T-helper 17 cell (primary cell): ENCODE measurements around the gene ANKRD42. TPM values are rescaled to one million over a fixed set of nuclear protein-coding genes. Genes with fewer than 3 reads are reported as not detected.
A peak's percentile ranks its signal among the peaks of the same experiment; 100 is the strongest.
"Not testable (repeated sequence)": the region's sequence is repeated elsewhere in the genome, so short reads cannot be mapped to it uniquely, and the experiment has no call there.

ENCODE experiments used
- ATAC-seq: fragments of 150-1000 bp; cut with Tn5 transposase; 2 replicates; pipeline ENCODE4 v1.10.0; 2021; ENCODE audit warnings: mild to moderate bottlenecking, moderate library complexity
- DNase-seq, 3 donors: peaks; one replicate each; pipeline versions ENCODE4 v3.0.0 to v3.0.0-alpha.2; 2020 to 2021
- H3K9me3 ChIP-seq: one replicate; pipeline ENCODE4 v1.7.0; 2013; ENCODE audit warnings: low read length, mild to moderate bottlenecking; ENCODE audit not compliant: control insufficient read depth, poor library complexity, severe bottlenecking
- H3K27ac Mint-ChIP-seq: one replicate; pipeline ENCODE4 v1.8.0; 2022; ENCODE audit warnings: mild to moderate bottlenecking, moderate library complexity, mixed read lengths
- H3K27me3 Mint-ChIP-seq: one replicate; pipeline ENCODE4 v1.8.0; 2022; ENCODE audit warnings: mixed read lengths
- H3K36me3 Mint-ChIP-seq: one replicate; pipeline ENCODE4 v1.8.0; 2022; ENCODE audit warnings: low read depth, mixed read lengths
- H3K4me1 Mint-ChIP-seq: one replicate; pipeline ENCODE4 v1.8.0; 2022; ENCODE audit warnings: mild to moderate bottlenecking, mixed read lengths
- H3K4me3 Mint-ChIP-seq: one replicate; pipeline ENCODE4 v1.8.0; 2022; ENCODE audit warnings: mild to moderate bottlenecking, moderate library complexity, mixed read lengths
- total RNA-seq, 4 donors: library from RNA in 2 of 4; stranded (reverse) in 2 of 4; gene quantifications; one replicate each; pipeline ENCODE4 v1.2.3 and lab custom pipeline; 2022 to 2026

Gene ANKRD42
- total RNA-seq, 2 donors from 2014 or later: 7.5 to 10.3 TPM

DNA sequence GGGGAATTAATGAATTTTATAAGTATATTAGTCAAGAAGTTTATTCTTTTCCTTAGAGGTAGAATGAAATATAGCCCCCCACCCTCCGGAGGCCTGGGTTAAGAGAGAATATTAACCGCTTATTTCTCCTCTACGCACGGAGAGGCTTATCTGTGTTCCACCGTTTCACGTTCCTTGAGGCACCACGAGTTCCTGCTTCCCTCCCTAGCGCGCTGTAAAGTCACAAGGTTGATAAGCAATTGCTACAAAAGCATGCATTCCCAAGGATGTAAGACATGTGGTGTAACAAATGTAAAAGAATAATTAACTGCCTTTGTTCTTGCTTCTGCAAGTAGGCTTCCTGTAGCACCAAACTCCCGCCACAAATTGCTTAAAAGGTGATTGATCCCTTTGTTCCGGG lies 1.5 kb upstream of the ANKRD42 start:
- Mint-ChIP-seq H3K27ac (peak overlapping the region; percentile 100), H3K4me3 (peak overlapping the region; percentile 99), H3K36me3 (peaks cover 9% of the 10 kb centered on the region), H3K4me1 (peaks cover 55% of the 10 kb centered on the region), H3K27me3 (no peaks in the 10 kb centered on the region)
- no peaks in the 10 kb centered on the region for H3K9me3 ChIP-seq
- no peak for DNase-seq
- no peak for ATAC-seq

DNA sequence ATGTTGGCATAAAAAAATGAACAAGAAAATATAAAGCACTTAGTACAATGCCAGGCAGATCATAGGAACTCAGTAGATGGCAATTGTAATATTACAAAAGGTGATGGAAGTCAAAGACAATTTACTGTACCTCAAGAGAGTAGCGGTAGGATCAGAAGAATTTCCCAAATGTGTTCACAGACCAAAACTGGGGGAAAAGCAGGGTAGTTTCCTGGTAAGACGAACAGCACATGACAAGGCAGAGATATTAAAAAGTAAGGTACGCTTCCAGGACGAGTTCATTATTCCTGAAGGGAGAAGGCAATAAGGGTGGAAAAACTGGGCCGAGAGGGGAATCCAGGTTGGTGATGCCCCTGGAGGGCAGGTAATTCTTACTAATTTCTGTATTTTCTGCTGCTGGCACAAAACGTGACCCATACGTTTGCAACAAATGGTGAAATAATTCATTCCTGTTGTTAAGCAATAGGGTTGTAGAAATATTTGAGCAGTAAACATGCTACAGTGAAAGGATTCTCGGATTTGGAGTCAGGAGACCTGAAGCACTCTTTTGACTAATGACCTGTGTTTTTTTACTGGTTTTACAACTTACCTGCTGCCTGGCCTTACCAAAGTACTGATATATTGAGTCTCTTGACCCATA lies 786 bp upstream of the ANKRD42 start:
- DNase-seq (no peak), ATAC-seq (no peak)
- no peaks in the 10 kb centered on the region for H3K27me3 Mint-ChIP-seq
- peaks cover 53% of the 10 kb centered on the region for H3K4me1 Mint-ChIP-seq
- no peaks in the 10 kb centered on the region for H3K9me3 ChIP-seq
- H3K27ac Mint-ChIP-seq: peak overlapping the region; percentile 100
- H3K36me3 Mint-ChIP-seq: peaks cover 9% of the 10 kb centered on the region
- peak overlapping the region; percentile 99 for H3K4me3 Mint-ChIP-seq

DNA sequence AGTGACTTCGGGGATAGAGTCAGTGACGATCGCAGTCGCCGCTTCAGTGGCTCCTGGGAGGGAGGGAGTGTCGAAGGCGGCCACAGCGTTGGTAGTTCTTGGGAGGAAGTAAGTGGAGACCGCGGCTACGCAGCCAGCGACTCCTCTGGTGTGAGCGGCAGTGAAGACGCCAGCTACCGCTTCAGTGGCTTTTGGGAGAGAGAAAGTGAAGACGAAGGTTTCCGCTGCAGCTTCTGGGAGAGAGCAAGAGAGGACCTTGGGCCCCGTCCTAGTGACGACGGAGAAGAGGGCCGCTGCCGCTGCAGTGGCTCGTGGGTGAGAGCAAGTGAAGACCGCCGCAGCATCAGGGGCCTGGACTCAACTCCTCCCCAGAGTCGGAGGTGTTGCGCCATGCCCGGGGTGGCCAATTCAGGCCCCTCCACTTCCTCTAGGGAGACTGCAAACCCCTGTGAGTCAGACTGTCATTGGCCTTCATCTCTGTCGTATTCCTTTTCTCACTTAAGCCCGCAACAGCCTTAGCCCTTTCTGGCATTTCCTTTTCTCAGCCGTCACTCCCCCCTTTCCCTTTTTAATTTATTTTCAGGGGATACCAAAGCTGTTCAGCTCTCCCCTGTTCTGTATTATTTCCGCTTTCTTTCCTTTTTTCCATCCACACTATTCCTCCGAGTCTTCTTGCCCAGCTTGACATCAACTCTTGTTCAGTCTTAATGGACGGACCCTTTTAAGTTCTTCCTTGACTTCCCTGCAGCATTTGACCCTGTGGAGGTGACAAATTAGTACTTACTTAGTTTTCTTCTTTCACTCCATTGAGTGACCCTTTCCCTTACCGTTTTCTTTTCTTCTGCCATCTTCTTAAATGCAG lies 1.0 kb downstream of the ANKRD42 start:
- H3K27ac Mint-ChIP-seq: peak overlapping the region; percentile 100
- no peaks in the 10 kb centered on the region for H3K27me3 Mint-ChIP-seq
- peak; percentile 72 for ATAC-seq
- peaks cover 53% of the 10 kb centered on the region for H3K4me1 Mint-ChIP-seq
- H3K9me3 ChIP-seq: no peaks in the 10 kb centered on the region
- peak overlapping the region; percentile 99 for H3K4me3 Mint-ChIP-seq
- DNase-seq: peak; percentile 36 to 49 (median 43)
- peaks cover 9% of the 10 kb centered on the region for H3K36me3 Mint-ChIP-seq

DNA sequence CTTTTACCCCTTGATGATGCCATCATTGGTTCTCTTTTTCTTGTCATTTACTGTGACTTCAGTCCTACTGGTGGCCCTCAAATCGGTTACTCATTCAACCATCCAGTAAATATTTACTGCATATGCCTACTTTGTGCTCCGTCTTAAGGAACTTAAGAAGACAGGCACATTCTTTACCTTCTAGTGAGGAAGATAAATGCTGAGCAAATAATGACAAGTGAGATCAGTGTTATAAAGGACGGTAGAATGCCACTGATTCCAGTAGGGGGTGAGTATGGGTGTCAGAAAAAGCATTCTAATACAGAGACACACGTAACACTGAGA lies 1.6 kb downstream of the ANKRD42 start:
- peaks cover 53% of the 10 kb centered on the region for H3K4me1 Mint-ChIP-seq
- peaks cover 12% of the 10 kb centered on the region for H3K36me3 Mint-ChIP-seq

DNA sequence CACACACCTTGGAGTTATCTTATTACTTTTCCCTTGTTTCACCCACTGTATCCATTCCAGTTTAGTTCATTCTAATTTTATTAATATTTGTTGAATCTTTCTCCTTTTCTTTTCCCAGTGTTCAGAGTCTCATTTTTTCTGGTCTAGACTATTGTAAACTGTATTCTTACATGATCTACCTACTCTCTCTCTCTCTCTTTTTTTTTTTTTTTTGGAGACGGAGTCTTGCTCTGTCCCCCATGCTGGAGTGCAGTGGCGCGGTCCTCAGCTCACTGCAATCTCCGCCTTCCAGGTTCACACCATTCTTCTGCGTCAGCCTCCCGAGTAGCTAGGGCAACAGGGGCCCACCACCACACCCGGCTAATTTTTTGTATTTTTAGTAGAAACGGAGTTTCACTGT lies 2.1 kb downstream of the ANKRD42 start:
- Mint-ChIP-seq H3K4me3 (peak overlapping the region; percentile 55), H3K36me3 (peaks cover 15% of the 10 kb centered on the region), H3K27ac (peak overlapping the region; percentile 100), H3K4me1 (peaks cover 51% of the 10 kb centered on the region), H3K27me3 (no peaks in the 10 kb centered on the region)
- DNase-seq: no peak
- no peaks in the 10 kb centered on the region for H3K9me3 ChIP-seq
- ATAC-seq: no peak

More for the DNA sequence above, 1.6 kb downstream of the ANKRD42 start:
- peak overlapping the region; percentile 99 for H3K4me3 Mint-ChIP-seq
- H3K27ac Mint-ChIP-seq: peak overlapping the region; percentile 100
- no peaks in the 10 kb centered on the region for H3K9me3 ChIP-seq
- no peaks in the 10 kb centered on the region for H3K27me3 Mint-ChIP-seq
- DNase-seq: no peak
- no peak for ATAC-seq

DNA sequence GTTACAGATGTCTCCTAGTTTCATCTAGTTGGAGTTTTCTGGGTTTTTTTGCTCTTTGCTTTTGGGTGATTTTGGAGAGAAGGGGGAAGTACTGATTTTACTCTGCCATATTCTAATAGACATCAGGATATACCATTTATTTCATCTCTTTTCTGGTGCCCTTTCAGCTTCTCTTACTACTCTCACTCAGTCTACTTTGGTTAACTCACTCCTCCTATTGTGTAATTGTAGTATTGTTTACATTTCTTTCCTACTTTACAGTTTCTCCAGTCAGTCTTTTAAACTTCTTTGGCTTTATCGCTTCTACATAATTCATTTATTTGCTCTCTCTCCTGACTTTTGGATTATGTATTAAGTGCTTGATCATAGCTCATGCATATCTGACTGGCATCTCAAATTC lies 6.5 kb downstream of the ANKRD42 start:
- H3K4me1 Mint-ChIP-seq: peaks cover 23% of the 10 kb centered on the region
- ATAC-seq (no peak), DNase-seq (no peak)
- no peaks in the 10 kb centered on the region for H3K27me3 Mint-ChIP-seq
- no peaks in the 10 kb centered on the region for H3K9me3 ChIP-seq
- peaks cover 8% of the 10 kb centered on the region for H3K36me3 Mint-ChIP-seq
- H3K4me3 Mint-ChIP-seq: no peak overlapping the region
- H3K27ac Mint-ChIP-seq: no peak overlapping the region

DNA sequence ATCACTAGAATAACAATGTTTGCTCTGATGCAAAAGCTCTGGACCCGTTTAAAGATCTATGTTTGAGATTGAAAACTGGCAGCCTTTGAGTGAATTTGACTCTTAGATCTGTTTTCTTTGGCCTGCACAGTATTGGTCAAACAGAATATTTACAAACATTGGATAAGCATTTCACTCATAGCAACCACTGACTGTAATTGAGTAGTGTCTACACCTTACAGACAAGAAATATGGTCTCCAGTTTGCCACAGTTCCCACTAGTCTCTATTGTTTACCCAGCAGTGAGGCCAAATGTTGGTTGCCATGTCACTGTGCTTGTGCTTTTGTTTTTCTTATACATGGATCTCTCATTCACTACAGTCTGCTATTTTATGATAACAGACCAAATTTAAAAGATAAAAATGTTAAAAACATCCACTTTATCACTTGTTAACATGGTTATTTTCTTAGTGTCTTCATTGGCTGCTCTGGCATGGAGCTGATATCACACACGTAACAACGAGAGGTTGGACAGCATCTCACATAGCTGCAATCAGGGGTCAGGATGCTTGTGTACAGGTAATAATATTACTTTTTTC lies 12.2 kb downstream of the ANKRD42 start:
- Mint-ChIP-seq H3K36me3 (peaks cover 9% of the 10 kb centered on the region), H3K27me3 (no peaks in the 10 kb centered on the region), H3K4me3 (no peak overlapping the region), H3K27ac (no peak overlapping the region), H3K4me1 (peaks cover 5% of the 10 kb centered on the region)
- no peaks in the 10 kb centered on the region for H3K9me3 ChIP-seq
- DNase-seq: no peak
- no peak for ATAC-seq

DNA sequence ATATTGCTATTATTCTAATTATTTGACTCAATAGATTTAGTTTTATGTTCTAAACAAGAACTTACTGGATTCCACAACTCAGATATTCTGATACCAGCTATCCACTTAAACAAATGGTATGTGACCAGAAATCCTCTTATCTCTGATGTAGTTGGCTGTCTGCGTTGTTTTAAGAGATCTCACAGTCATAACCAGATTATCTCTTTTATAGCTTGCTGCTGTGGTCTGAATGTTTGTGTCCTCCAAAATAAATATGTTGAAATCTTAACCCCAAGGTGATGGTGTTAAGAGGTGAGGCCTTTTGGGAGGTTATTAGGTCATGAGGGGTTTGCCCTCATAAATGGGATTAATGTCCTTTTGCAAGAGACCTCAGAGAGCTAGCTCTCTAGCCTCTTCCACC lies 12.7 kb downstream of the ANKRD42 start:
- no peak for DNase-seq
- H3K9me3 ChIP-seq: no peaks in the 10 kb centered on the region
- ATAC-seq: no peak
- H3K4me1 Mint-ChIP-seq: peaks cover 5% of the 10 kb centered on the region
- H3K27me3 Mint-ChIP-seq: no peaks in the 10 kb centered on the region
- H3K4me3 Mint-ChIP-seq: no peak overlapping the region
- no peak overlapping the region for H3K27ac Mint-ChIP-seq
- H3K36me3 Mint-ChIP-seq: peaks cover 9% of the 10 kb centered on the region

DNA sequence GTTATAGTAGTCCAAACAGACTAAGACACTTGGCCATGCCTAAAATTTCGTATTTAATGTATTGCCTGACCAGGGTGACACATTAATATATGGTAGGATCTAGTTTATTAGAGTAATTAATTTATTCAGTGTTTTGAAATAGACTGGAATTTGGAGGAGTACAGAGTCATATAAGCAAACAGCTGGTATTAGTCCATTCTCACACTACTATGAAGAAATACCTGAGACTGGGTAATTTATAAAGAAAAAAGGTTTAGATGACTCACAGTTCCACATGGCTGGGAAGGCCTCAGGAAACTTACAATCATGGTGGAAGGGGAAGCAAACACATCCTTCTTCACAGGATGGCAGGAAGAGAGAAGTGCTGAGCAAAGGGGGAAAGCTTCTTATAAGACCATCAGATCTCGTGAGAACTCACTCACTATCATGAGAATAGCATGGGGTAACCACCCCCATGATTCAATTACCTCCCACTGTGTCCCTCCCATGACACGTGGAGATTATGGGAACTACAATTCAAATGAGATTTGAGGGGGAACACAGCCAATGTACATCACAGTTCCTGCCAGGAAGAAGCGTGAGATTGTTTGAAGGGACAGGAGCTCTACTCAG lies 13.4 kb downstream of the ANKRD42 start:
- H3K27me3 Mint-ChIP-seq, H3K4me3 Mint-ChIP-seq, H3K9me3 ChIP-seq, DNase-seq, H3K4me1 Mint-ChIP-seq, ATAC-seq, H3K36me3 Mint-ChIP-seq: not testable (repeated sequence)
- H3K27ac Mint-ChIP-seq: peak overlapping the region; percentile 12

DNA sequence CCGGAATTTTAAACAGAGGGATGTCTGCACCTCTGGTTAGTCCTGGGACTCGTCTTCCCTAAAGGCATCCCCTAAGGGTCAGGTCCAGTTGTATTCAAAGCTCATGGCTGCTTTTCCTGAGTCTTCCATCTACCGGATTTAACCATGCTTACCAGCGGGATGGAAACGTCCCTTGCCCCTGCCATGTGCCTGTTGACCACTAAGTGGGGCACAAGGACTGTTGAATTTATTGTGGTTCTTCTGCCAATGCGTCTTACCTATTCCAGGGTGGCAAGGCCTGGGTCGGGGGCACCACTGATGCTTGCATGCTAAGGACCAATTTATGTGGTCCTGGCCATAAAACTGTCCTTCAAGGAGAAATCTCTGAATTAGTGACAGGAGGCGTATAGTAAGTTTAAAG lies 25.6 kb downstream of the ANKRD42 start:
- no peaks in the 10 kb centered on the region for H3K4me1 Mint-ChIP-seq
- no peak overlapping the region for H3K27ac Mint-ChIP-seq
- no peak overlapping the region for H3K4me3 Mint-ChIP-seq
- H3K36me3 Mint-ChIP-seq: peaks cover 3% of the 10 kb centered on the region
- peaks cover 21% of the 10 kb centered on the region for H3K27me3 Mint-ChIP-seq
- DNase-seq (no peak), ATAC-seq (no peak)
- no peaks in the 10 kb centered on the region for H3K9me3 ChIP-seq

DNA sequence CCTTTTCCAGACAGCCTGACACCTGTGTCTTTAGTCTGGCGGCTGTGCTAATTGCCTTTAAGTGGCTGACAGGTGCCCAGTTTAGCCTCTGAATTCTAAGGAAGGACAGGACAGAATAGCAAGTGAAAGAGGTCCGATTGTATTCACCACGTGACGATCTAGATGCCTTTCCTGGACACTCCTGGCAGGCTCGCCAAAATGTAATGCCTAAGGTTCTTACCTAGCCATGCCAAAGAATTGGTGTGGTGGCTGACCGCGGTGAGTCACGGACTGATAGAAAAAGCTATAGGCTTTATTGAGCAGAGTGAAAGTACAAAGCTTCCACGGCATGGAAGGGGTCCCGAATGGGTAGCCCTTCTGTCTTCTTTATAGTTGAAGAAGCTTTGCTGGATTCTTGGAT lies 26.7 kb downstream of the ANKRD42 start:
- no peak overlapping the region for H3K27ac Mint-ChIP-seq
- H3K4me1 Mint-ChIP-seq: no peaks in the 10 kb centered on the region
- DNase-seq (no peak), ATAC-seq (no peak)
- no peaks in the 10 kb centered on the region for H3K36me3 Mint-ChIP-seq
- H3K4me3 Mint-ChIP-seq: no peak overlapping the region
- H3K9me3 ChIP-seq: no peaks in the 10 kb centered on the region
- peaks cover 21% of the 10 kb centered on the region for H3K27me3 Mint-ChIP-seq

DNA sequence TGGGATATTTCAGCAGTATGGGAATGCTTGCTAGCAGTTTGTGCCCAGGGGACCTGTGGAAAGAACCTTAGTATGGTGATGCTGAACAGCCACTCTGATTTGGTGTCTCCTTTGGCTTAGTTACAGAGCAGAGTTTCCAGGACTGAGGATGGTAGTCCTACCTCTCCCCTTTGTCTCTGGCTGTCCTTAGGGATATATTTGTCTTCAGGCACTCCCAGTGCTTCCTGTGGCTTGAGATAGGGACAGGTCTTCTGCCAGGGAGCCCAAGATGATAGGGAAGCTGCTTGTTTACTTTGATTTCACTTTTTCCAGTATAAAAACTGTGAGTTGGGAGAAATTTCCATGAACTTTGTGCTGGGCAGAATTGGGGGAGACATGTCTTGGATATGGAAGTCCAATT lies 28.2 kb downstream of the ANKRD42 start:
- ATAC-seq (no peak), DNase-seq (no peak)
- H3K9me3 ChIP-seq: no peaks in the 10 kb centered on the region
- Mint-ChIP-seq H3K36me3 (no peaks in the 10 kb centered on the region), H3K4me1 (no peaks in the 10 kb centered on the region), H3K27ac (no peak overlapping the region), H3K4me3 (no peak overlapping the region), H3K27me3 (peaks cover 21% of the 10 kb centered on the region)

DNA sequence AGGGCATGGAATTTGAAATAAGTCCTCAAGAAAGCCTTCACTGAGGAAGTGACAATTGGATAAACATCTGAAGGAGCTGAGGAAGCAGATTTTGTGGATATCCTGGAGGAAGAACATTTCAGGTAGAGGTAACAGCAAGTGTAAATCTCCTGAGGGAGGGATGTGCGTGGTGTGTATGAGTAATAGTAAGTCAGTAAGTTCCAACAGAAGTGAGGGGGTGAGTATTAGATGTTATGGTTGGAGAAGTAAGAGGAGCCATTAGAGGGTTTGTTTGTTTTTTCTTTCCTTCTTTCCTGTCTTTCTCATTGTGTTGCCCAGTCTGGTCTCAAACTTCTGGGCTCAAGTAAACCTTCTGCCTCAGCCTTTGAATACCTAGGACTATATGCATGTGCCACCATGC lies 29.0 kb downstream of the ANKRD42 start:
- Mint-ChIP-seq H3K27me3 (peaks cover 21% of the 10 kb centered on the region), H3K4me1 (no peaks in the 10 kb centered on the region), H3K4me3 (no peak overlapping the region), H3K27ac (no peak overlapping the region), H3K36me3 (no peaks in the 10 kb centered on the region)
- H3K9me3 ChIP-seq: no peaks in the 10 kb centered on the region
- ATAC-seq: no peak
- no peak for DNase-seq
